Measurements from ENCODE around the gene PRKN.

The PRKN gene

GRCh38 chr6:162092816-162093502 is 634.6 kb downstream of the PRKN start:
- Histone ChIP-seq H3K27ac (no peak overlapping the region), H3K27me3 (ENCODE audit: insufficient read depth, low read depth, severe bottlenecking) (no peaks in the 10 kb centered on the region), H3K9me3 (ENCODE audit: severe bottlenecking) (no peaks in the 10 kb centered on the region), H3K4me3 (ENCODE audit: low read depth, low read length) (no peak overlapping the region), H3K36me3 (no peaks in the 10 kb centered on the region)
- TF ChIP-seq, protein P1, sequence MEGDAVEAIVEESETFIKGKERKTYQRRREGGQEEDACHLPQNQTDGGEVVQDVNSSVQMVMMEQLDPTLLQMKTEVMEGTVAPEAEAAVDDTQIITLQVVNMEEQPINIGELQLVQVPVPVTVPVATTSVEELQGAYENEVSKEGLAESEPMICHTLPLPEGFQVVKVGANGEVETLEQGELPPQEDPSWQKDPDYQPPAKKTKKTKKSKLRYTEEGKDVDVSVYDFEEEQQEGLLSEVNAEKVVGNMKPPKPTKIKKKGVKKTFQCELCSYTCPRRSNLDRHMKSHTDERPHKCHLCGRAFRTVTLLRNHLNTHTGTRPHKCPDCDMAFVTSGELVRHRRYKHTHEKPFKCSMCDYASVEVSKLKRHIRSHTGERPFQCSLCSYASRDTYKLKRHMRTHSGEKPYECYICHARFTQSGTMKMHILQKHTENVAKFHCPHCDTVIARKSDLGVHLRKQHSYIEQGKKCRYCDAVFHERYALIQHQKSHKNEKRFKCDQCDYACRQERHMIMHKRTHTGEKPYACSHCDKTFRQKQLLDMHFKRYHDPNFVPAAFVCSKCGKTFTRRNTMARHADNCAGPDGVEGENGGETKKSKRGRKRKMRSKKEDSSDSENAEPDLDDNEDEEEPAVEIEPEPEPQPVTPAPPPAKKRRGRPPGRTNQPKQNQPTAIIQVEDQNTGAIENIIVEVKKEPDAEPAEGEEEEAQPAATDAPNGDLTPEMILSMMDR (IDR thresholded peaks at IDR 0.05; ENCODE audit: low read depth, low read length): no peak
- no peak for DNase-seq

DNA sequence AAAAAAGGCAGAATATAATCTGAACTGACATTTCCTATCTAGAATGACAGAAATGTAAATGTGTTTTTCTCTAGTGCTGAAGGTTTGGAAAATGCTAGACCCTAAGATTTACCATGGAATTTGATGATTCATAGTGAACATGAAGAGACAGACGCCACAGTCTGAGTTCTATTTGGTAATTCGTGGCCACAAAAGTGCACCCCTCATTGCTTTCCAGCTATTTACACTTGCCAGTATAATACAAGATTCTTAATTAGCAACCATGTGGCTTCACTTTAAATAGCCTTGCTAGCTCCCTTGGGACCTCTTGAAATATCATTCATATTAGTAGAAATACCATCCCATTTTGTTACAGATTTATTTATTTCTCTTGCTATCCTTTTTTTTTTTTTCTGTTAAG is 636.8 kb downstream of the PRKN start:
- Histone ChIP-seq H3K36me3 (no peaks in the 10 kb centered on the region), H3K4me3 (ENCODE audit: low read depth, low read length) (no peak overlapping the region), H3K27ac (no peak overlapping the region), H3K9me3 (ENCODE audit: severe bottlenecking) (no peaks in the 10 kb centered on the region), H3K27me3 (ENCODE audit: insufficient read depth, low read depth, severe bottlenecking) (no peaks in the 10 kb centered on the region)
- TF ChIP-seq, protein P1 (IDR thresholded peaks at IDR 0.05; ENCODE audit: low read depth, low read length): no peak
- DNase-seq: no peak

- Histone ChIP-seq H3K4me3 (ENCODE audit: low read depth, low read length) (no peak overlapping the region), H3K9me3 (ENCODE audit: severe bottlenecking) (no peaks in the 10 kb centered on the region), H3K36me3 (no peaks in the 10 kb centered on the region), H3K27me3 (ENCODE audit: insufficient read depth, low read depth, severe bottlenecking) (no peaks in the 10 kb centered on the region), H3K27ac (no peak overlapping the region)
- TF ChIP-seq, protein P1 (IDR thresholded peaks at IDR 0.05; ENCODE audit: low read depth, low read length): no peak
- DNase-seq: no peak
These were observed 639.5 kb downstream of the PRKN start for GRCh38 chr6:162088091-162088490.

- no peaks in the 10 kb centered on the region for H3K9me3 ChIP-seq (ENCODE audit: severe bottlenecking)
- no peak overlapping the region for H3K4me3 ChIP-seq (ENCODE audit: low read depth, low read length)
- H3K36me3 ChIP-seq: no peaks in the 10 kb centered on the region
- TF ChIP-seq, protein P1 (IDR thresholded peaks at IDR 0.05; ENCODE audit: low read depth, low read length): no peak
- no peak overlapping the region for H3K27ac ChIP-seq
- no peak for DNase-seq
- H3K27me3 ChIP-seq (ENCODE audit: insufficient read depth, low read depth, severe bottlenecking): no peaks in the 10 kb centered on the region
These were observed 642.0 kb downstream of the PRKN start for GRCh38 chr6:162085561-162085960.

DNA sequence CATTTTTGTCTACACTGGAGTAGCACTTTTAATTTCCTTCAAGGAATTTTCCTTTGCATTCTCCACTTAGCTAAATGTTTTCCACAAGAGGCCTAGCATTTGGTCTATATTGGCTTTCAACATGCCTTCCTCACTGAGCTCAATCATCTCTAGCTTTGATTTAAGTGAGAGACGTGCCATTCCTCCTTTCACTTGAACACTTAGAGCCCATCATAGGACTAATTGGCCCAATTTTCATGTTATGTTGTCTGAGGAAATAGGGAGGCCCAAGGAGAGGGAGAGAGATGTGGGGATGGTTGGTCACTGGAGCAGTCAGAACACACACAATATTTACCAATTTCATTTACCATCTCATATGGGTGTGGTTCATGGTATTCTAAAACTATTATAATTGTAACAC is 645.0 kb downstream of the PRKN start:
- TF ChIP-seq, protein P1 (IDR thresholded peaks at IDR 0.05; ENCODE audit: low read depth, low read length): no peak
- Histone ChIP-seq H3K27me3 (ENCODE audit: insufficient read depth, low read depth, severe bottlenecking) (no peaks in the 10 kb centered on the region), H3K27ac (no peak overlapping the region), H3K36me3 (no peaks in the 10 kb centered on the region), H3K4me3 (ENCODE audit: low read depth, low read length) (no peak overlapping the region), H3K9me3 (ENCODE audit: severe bottlenecking) (no peaks in the 10 kb centered on the region)
- DNase-seq: no peak

- H3K27ac ChIP-seq: no peak overlapping the region
- no peaks in the 10 kb centered on the region for H3K27me3 ChIP-seq (ENCODE audit: insufficient read depth, low read depth, severe bottlenecking)
- H3K9me3 ChIP-seq (ENCODE audit: severe bottlenecking): no peaks in the 10 kb centered on the region
- H3K36me3 ChIP-seq: no peaks in the 10 kb centered on the region
- no peak overlapping the region for H3K4me3 ChIP-seq (ENCODE audit: low read depth, low read length)
- TF ChIP-seq, protein P1 (IDR thresholded peaks at IDR 0.05; ENCODE audit: low read depth, low read length): no peak
- DNase-seq: no peak
These were observed 648.9 kb downstream of the PRKN start for GRCh38 chr6:162078667-162079066.
